Measurements from ENCODE around the gene ADPRHL1. TPM values are rescaled to one million over a fixed set of nuclear protein-coding genes. Genes with fewer than 3 reads are reported as not detected.

The ADPRHL1 gene
- total RNA-seq, 1 experiment from 2014 or later, result 2.7 TPM

- no peak overlapping the region for H3T11ph ChIP-seq (ENCODE audit: low read length)
- H3K56ac ChIP-seq (ENCODE audit: insufficient read length, low read depth, low read length), result no peak overlapping the region
- no peak for TF ChIP-seq CTCF (conservative IDR thresholded peaks at IDR 0.05)
- no peak overlapping the region for H2AFZ ChIP-seq (ENCODE audit: low read length)
- Mint-ChIP-seq H3K9me3 (peaks cover 0 to 4% of the 10 kb centered on the region in 2 experiments; a peak in 1 of 5 replicates), H3K27ac (no peak overlapping the region), H3K4me3 (no peak overlapping the region), H3K36me3 (ENCODE audit: insufficient read depth in 1 of 3, low read depth in 3 of 3) (peaks cover 16 to 20% (median 17%) of the 10 kb centered on the region in 3 experiments; a peak in 6 of 7 replicates), H3K4me1 (peaks cover 0 to 4% of the 10 kb centered on the region in 2 experiments; a peak in 1 of 4 replicates), H3K27me3 (ENCODE audit: low read depth) (no peaks in the 10 kb centered on the region)
- H3K9me3 ChIP-seq (ENCODE audit: control insufficient read depth, low read depth, low read length), result no peaks in the 10 kb centered on the region
- no peak overlapping the region for H3K4ac ChIP-seq (ENCODE audit: low read depth, low read length)
- no peak overlapping the region for H2BK15ac ChIP-seq (ENCODE audit: low read depth, low read length)
- H2AK5ac ChIP-seq (ENCODE audit: insufficient read length, low read length), result no peak overlapping the region
- no peaks in the 10 kb centered on the region for H3K4me1 ChIP-seq (ENCODE audit: insufficient read depth, low read length)
- no CpG with 5 or more reads among the region's 1 CpG for WGBS (ENCODE audit: extremely low coverage, insufficient read length, low lambda C conversion rate)
- DNase-seq, result no peak
- no peaks in the 10 kb centered on the region for H3K79me2 ChIP-seq (ENCODE audit: insufficient read depth, low read length)
- no peak overlapping the region for H4K5ac ChIP-seq (ENCODE audit: insufficient read length, low read depth, low read length)
- no peak overlapping the region for H3K23ac ChIP-seq (ENCODE audit: insufficient read length, low read depth, low read length)
- no peak overlapping the region for H3K27ac ChIP-seq (ENCODE audit: insufficient read length, low read depth, low read length)
- no peak overlapping the region for H3K14ac ChIP-seq (ENCODE audit: insufficient read depth, low read length)
- no peak overlapping the region for H4K91ac ChIP-seq (ENCODE audit: insufficient read length, low read depth, low read length)
- H3K4me2 ChIP-seq (ENCODE audit: insufficient read depth, insufficient read length, low read length), result no peak overlapping the region
- no peak overlapping the region for H3K9ac ChIP-seq (ENCODE audit: extremely low read depth, insufficient read length, low read length)
- no peak overlapping the region for H3K18ac ChIP-seq (ENCODE audit: insufficient read length, low read depth, low read length)
- H2BK5ac ChIP-seq (ENCODE audit: insufficient read length, low read length), result no peak overlapping the region
- no peak overlapping the region for H2BK12ac ChIP-seq (ENCODE audit: insufficient read length, low read depth, low read length)
- H4K20me1 ChIP-seq (ENCODE audit: control insufficient read depth, insufficient read depth, insufficient read length), result no peaks in the 10 kb centered on the region
- H3K79me1 ChIP-seq (ENCODE audit: insufficient read depth, low read depth, low read length, poor library complexity, severe bottlenecking), result no peaks in the 10 kb centered on the region
- H4K8ac ChIP-seq (replicated peaks; ENCODE audit: insufficient read length, low read depth, low read length), result no peak overlapping the region
- no peak overlapping the region for H2BK20ac ChIP-seq (ENCODE audit: low read depth, low read length, poor library complexity, severe bottlenecking)
- no peaks in the 10 kb centered on the region for H3K23me2 ChIP-seq (ENCODE audit: insufficient read length, low read depth, low read length, poor library complexity, severe bottlenecking)
- H3K27me3 ChIP-seq (ENCODE audit: insufficient read depth, low read length), result no peaks in the 10 kb centered on the region
- H2BK120ac ChIP-seq (ENCODE audit: low read depth, low read length, poor library complexity, severe bottlenecking), result no peak overlapping the region
Observed at GRCh38 chr13:113442985-113443362, 10.3 kb downstream of the ADPRHL1 start.
